HEK293 (cell line): ENCODE results near the gene AGAP3.

Source experiments
- ELK4 ChIP-seq: IDR thresholded peaks from 2 replicates; pipeline ENCODE4 v1.6.1; 2011; ENCODE audit warnings: mild to moderate bottlenecking, low read depth, low read length, borderline replicate concordance
- REST ChIP-seq: fragments of 450-650 bp; formaldehyde crosslinking; IDR thresholded peaks from 2 replicates; pipeline ENCODE4 v1.5.1; 2016; ENCODE audit warnings: missing biosample characterization, missing genetic modification characterization
- YY1 ChIP-seq: fragments of 450-650 bp; formaldehyde crosslinking; IDR thresholded peaks from 2 replicates; pipeline ENCODE4 v1.5.1; 2018; ENCODE audit warnings: missing biosample characterization, missing genetic modification characterization
- ZBTB17 ChIP-seq: fragments of 450-650 bp; formaldehyde crosslinking; IDR thresholded peaks from 2 replicates; pipeline ENCODE4 v1.5.1; 2016; ENCODE audit warnings: missing biosample characterization, missing genetic modification characterization
- ZFP37 ChIP-seq: fragments of 450-650 bp; formaldehyde crosslinking; IDR thresholded peaks from 2 replicates; pipeline ENCODE4 v1.5.1; 2016; ENCODE audit warnings: missing biosample characterization, missing genetic modification characterization
- ZNF140 ChIP-seq: fragments of 450-650 bp; formaldehyde crosslinking; IDR thresholded peaks from 2 replicates; pipeline ENCODE4 v1.5.1; 2016; ENCODE audit warnings: missing biosample characterization, missing genetic modification characterization
- ZNF423 ChIP-seq: fragments of 450-650 bp; formaldehyde crosslinking; IDR thresholded peaks from 2 replicates; pipeline ENCODE4 v1.5.1; 2016; ENCODE audit warnings: missing biosample characterization, missing genetic modification characterization
- ZNF433 ChIP-seq: fragments of 450-650 bp; formaldehyde crosslinking; IDR thresholded peaks from 2 replicates; pipeline ENCODE4 v1.5.1; 2016; ENCODE audit warnings: missing biosample characterization, missing genetic modification characterization, low read depth
- ZNF580 ChIP-seq: fragments of 450-650 bp; formaldehyde crosslinking; IDR thresholded peaks from 2 replicates; pipeline ENCODE4 v1.5.1; 2016; ENCODE audit warnings: missing biosample characterization, missing genetic modification characterization
- ZSCAN23 ChIP-seq: fragments of 450-650 bp; formaldehyde crosslinking; IDR thresholded peaks from 2 replicates; pipeline ENCODE4 v1.5.1; 2016; ENCODE audit warnings: missing biosample characterization, missing genetic modification characterization
- ZSCAN30 ChIP-seq: fragments of 450-650 bp; IDR thresholded peaks from 2 replicates; pipeline ENCODE4 v1.5.1; 2018; ENCODE audit warnings: missing biosample characterization, mild to moderate bottlenecking, missing genetic modification characterization, moderate library complexity
- TF ChIP-seq, protein P1 (sequence below): fragments of 450-650 bp; formaldehyde crosslinking; IDR thresholded peaks from 2 replicates; pipeline ENCODE4 v1.5.1; 2016; ENCODE audit warnings: missing biosample characterization, missing genetic modification characterization
- TF ChIP-seq, protein P2 (sequence below): fragments of 450-650 bp; formaldehyde crosslinking; IDR thresholded peaks from 2 replicates; pipeline ENCODE4 v1.5.1; 2016; ENCODE audit warnings: missing biosample characterization, missing genetic modification characterization

- TF ChIP-seq REST (tag by site-specific recombination) (no peak), ZSCAN23 (no peak), ZSCAN30 (tag by site-specific recombination) (no peak), ZNF423 (tag by site-specific recombination) (no peak), YY1 (tag by site-specific recombination) (no peak), ZNF580 (tag by site-specific recombination) (no peak), ZBTB17 (no peak), ELK4 (no peak), ZFP37 (tag by site-specific recombination) (no peak), ZNF433 (no peak), ZNF140 (no peak)
- TF ChIP-seq, protein P1, sequence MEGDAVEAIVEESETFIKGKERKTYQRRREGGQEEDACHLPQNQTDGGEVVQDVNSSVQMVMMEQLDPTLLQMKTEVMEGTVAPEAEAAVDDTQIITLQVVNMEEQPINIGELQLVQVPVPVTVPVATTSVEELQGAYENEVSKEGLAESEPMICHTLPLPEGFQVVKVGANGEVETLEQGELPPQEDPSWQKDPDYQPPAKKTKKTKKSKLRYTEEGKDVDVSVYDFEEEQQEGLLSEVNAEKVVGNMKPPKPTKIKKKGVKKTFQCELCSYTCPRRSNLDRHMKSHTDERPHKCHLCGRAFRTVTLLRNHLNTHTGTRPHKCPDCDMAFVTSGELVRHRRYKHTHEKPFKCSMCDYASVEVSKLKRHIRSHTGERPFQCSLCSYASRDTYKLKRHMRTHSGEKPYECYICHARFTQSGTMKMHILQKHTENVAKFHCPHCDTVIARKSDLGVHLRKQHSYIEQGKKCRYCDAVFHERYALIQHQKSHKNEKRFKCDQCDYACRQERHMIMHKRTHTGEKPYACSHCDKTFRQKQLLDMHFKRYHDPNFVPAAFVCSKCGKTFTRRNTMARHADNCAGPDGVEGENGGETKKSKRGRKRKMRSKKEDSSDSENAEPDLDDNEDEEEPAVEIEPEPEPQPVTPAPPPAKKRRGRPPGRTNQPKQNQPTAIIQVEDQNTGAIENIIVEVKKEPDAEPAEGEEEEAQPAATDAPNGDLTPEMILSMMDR (tag by site-specific recombination) = no peak
- TF ChIP-seq, protein P2, sequence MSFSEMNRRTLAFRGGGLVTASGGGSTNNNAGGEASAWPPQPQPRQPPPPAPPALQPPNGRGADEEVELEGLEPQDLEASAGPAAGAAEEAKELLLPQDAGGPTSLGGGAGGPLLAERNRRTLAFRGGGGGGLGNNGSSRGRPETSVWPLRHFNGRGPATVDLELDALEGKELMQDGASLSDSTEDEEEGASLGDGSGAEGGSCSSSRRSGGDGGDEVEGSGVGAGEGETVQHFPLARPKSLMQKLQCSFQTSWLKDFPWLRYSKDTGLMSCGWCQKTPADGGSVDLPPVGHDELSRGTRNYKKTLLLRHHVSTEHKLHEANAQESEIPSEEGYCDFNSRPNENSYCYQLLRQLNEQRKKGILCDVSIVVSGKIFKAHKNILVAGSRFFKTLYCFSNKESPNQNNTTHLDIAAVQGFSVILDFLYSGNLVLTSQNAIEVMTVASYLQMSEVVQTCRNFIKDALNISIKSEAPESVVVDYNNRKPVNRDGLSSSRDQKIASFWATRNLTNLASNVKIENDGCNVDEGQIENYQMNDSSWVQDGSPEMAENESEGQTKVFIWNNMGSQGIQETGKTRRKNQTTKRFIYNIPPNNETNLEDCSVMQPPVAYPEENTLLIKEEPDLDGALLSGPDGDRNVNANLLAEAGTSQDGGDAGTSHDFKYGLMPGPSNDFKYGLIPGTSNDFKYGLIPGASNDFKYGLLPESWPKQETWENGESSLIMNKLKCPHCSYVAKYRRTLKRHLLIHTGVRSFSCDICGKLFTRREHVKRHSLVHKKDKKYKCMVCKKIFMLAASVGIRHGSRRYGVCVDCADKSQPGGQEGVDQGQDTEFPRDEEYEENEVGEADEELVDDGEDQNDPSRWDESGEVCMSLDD (tag by site-specific recombination) = no peak
Observed at GRCh38 chr7:151178236-151178635, 92.0 kb downstream of the AGAP3 start.
